Cardiac fibroblast (primary cell): ENCODE results near the gene COLGALT1.

Experiments used
- DNase-seq, 2 donors: peaks; one replicate each; pipeline versions ENCODE4 v3.0.0 to v3.0.0-alpha.2; 2010; ENCODE audit warnings: low read depth in 2 of 2
- H3K4me3 ChIP-seq, 2 donors: replicated peaks in 1 of 2; 1 replicate in 1 of 2; 2 replicates in 1 of 2; pipeline ENCODE4 v1.5.1; 2011; ENCODE audit warnings: low read depth in 2 of 2, low read length in 2 of 2, mild to moderate bottlenecking in 2 of 2, moderate library complexity in 1 of 2
- CTCF ChIP-seq: IDR thresholded peaks from one replicate; pipeline ENCODE4 v1.5.1; 2011; ENCODE audit warnings: low read depth, mild to moderate bottlenecking, low read length, inconsistent platforms

The COLGALT1 gene

GRCh38 chr19:17570791-17571190 is 15.3 kb downstream of the COLGALT1 start:
- DNase-seq, result no peak
- H3K4me3 ChIP-seq, result no peak overlapping the region
- no peak for TF ChIP-seq CTCF

GRCh38 chr19:17572638-17573037 is 17.2 kb downstream of the COLGALT1 start:
- no peak for DNase-seq
- H3K4me3 ChIP-seq, result no peak overlapping the region
- no peak for TF ChIP-seq CTCF

- DNase-seq, result no peak
- no peak overlapping the region for H3K4me3 ChIP-seq
- no peak for TF ChIP-seq CTCF
Measured at GRCh38 chr19:17575871-17576757, 20.7 kb downstream of the COLGALT1 start.

GRCh38 chr19:17576758-17577456 is 21.5 kb downstream of the COLGALT1 start:
- DNase-seq, result peak; percentile 45 to 55
- no peak for TF ChIP-seq CTCF
- H3K4me3 ChIP-seq, result no peak overlapping the region

GRCh38 chr19:17577457-17578097 is 22.1 kb downstream of the COLGALT1 start:
- no peak overlapping the region for H3K4me3 ChIP-seq
- no peak for DNase-seq
- no peak for TF ChIP-seq CTCF

- no peak for TF ChIP-seq CTCF
- peak; percentile 70 to 83 for DNase-seq
Measured at GRCh38 chr19:17579661-17580244, 24.3 kb downstream of the COLGALT1 start.

More at GRCh38 chr19:17579661-17580244, 24.3 kb downstream of the COLGALT1 start:
- H3K4me3 ChIP-seq, result no peak overlapping the region
